ENCODE data around the gene C10orf53.

DNA sequence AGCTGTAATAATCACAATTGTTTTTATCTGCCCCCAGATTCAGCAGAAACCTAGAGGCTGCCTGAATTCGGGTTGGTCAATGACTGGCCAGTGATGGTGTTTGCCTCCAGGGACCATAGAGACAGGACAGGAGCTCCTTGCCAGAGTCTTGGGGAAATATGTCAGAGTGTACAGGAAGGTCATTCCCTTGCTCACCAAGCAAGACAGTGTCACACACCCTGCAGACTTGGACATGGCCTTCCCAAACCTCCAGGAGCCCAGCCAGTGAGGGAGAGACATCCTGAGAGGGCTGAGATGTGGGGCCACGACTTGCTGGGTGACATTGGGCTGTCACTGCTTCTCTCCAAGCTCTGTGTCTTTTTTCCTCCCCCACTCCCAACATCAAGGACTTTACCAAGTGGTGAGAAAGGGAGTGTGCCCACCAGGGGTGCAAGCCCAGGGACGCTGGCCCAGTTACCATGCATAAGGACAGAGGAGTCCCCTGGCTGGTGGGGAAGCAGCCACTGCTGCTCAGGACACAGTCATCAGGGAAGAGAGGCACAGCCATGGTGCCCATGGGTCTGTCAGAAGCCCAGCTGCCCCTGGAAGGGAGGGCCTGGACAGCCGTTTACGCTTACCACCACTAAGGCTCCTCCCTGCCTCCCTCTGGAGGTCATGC lies 25.3 kb upstream of the C10orf53 start:
- TF ChIP-seq, protein P1, sequence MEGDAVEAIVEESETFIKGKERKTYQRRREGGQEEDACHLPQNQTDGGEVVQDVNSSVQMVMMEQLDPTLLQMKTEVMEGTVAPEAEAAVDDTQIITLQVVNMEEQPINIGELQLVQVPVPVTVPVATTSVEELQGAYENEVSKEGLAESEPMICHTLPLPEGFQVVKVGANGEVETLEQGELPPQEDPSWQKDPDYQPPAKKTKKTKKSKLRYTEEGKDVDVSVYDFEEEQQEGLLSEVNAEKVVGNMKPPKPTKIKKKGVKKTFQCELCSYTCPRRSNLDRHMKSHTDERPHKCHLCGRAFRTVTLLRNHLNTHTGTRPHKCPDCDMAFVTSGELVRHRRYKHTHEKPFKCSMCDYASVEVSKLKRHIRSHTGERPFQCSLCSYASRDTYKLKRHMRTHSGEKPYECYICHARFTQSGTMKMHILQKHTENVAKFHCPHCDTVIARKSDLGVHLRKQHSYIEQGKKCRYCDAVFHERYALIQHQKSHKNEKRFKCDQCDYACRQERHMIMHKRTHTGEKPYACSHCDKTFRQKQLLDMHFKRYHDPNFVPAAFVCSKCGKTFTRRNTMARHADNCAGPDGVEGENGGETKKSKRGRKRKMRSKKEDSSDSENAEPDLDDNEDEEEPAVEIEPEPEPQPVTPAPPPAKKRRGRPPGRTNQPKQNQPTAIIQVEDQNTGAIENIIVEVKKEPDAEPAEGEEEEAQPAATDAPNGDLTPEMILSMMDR (IDR thresholded peaks at IDR 0.05), result no peak
- TF ChIP-seq, protein P2, sequence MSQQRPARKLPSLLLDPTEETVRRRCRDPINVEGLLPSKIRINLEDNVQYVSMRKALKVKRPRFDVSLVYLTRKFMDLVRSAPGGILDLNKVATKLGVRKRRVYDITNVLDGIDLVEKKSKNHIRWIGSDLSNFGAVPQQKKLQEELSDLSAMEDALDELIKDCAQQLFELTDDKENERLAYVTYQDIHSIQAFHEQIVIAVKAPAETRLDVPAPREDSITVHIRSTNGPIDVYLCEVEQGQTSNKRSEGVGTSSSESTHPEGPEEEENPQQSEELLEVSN (IDR thresholded peaks at IDR 0.05; ENCODE audit: borderline replicate concordance, low read depth), result no peak
- no peak for TF ChIP-seq CEBPB (IDR thresholded peaks at IDR 0.05)
- no peak for TF ChIP-seq BHLHE40 (IDR thresholded peaks at IDR 0.05; ENCODE audit: low read depth, low read length)

All from A549 (cell line).